Measurements from ENCODE around the gene CCDC97. TPM values are rescaled to one million over a fixed set of nuclear protein-coding genes. Genes with fewer than 3 reads are reported as not detected.

Gene CCDC97
- total and polyA plus RNA-seq, 8 donors, result 25.3 to 36.9 (median 31.9) TPM

GRCh38 chr19:41311072-41311471, 1.1 kb downstream of the CCDC97 start:
- H3K36me3 ChIP-seq, result peaks cover 0 to 59% of the 10 kb centered on the region in 2 donors

GRCh38 chr19:41311613-41312012, 1.6 kb downstream of the CCDC97 start:
- peaks cover 0 to 59% of the 10 kb centered on the region in 2 donors for H3K36me3 ChIP-seq
- no peak for ATAC-seq

More at GRCh38 chr19:41311072-41311471, 1.1 kb downstream of the CCDC97 start:
- intact Hi-C loops (cut with DNase I), result no loop called here
- Histone ChIP-seq H3K27me3 (no peaks in the 10 kb centered on the region), H3K9me3 (no peaks in the 10 kb centered on the region), H3K4me1 (peaks cover 28 to 68% of the 10 kb centered on the region in 2 donors), H3K4me3 (peak overlapping the region; percentile 63 to 85), H3K27ac (peak overlapping the region; percentile 96 to 98)
- TF ChIP-seq, protein P1, sequence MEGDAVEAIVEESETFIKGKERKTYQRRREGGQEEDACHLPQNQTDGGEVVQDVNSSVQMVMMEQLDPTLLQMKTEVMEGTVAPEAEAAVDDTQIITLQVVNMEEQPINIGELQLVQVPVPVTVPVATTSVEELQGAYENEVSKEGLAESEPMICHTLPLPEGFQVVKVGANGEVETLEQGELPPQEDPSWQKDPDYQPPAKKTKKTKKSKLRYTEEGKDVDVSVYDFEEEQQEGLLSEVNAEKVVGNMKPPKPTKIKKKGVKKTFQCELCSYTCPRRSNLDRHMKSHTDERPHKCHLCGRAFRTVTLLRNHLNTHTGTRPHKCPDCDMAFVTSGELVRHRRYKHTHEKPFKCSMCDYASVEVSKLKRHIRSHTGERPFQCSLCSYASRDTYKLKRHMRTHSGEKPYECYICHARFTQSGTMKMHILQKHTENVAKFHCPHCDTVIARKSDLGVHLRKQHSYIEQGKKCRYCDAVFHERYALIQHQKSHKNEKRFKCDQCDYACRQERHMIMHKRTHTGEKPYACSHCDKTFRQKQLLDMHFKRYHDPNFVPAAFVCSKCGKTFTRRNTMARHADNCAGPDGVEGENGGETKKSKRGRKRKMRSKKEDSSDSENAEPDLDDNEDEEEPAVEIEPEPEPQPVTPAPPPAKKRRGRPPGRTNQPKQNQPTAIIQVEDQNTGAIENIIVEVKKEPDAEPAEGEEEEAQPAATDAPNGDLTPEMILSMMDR (IDR thresholded peaks at IDR 0.05), result no peak
- no peak for ATAC-seq
- DNase-seq, result peak in 1 of 4 donors; percentile 27

GRCh38 chr19:41316306-41316920, 6.4 kb downstream of the CCDC97 start:
- Histone ChIP-seq H3K27ac (no peak overlapping the region), H3K27me3 (no peaks in the 10 kb centered on the region), H3K36me3 (peaks cover 0 to 94% of the 10 kb centered on the region in 2 donors), H3K4me3 (no peak overlapping the region), H3K4me1 (peaks cover 2 to 30% of the 10 kb centered on the region in 2 donors), H3K9me3 (no peaks in the 10 kb centered on the region)
- peak in 1 of 4 donors; percentile 65 for DNase-seq
- TF ChIP-seq, protein P1 (IDR thresholded peaks at IDR 0.05), result no peak
- ATAC-seq, result no peak
- intact Hi-C loops (cut with DNase I), result no loop called here

More at GRCh38 chr19:41311613-41312012, 1.6 kb downstream of the CCDC97 start:
- H3K4me1 ChIP-seq, result peaks cover 28 to 63% of the 10 kb centered on the region in 2 donors
- H3K27ac ChIP-seq, result no peak overlapping the region
- H3K4me3 ChIP-seq, result peak overlapping the region in 1 of 2 donors; percentile 85
- H3K27me3 ChIP-seq, result no peaks in the 10 kb centered on the region
- TF ChIP-seq, protein P1 (IDR thresholded peaks at IDR 0.05), result no peak
- intact Hi-C loops (cut with DNase I), result no loop called here
- no peaks in the 10 kb centered on the region for H3K9me3 ChIP-seq
- DNase-seq, result peak in 1 of 4 donors; percentile 18

DNA sequence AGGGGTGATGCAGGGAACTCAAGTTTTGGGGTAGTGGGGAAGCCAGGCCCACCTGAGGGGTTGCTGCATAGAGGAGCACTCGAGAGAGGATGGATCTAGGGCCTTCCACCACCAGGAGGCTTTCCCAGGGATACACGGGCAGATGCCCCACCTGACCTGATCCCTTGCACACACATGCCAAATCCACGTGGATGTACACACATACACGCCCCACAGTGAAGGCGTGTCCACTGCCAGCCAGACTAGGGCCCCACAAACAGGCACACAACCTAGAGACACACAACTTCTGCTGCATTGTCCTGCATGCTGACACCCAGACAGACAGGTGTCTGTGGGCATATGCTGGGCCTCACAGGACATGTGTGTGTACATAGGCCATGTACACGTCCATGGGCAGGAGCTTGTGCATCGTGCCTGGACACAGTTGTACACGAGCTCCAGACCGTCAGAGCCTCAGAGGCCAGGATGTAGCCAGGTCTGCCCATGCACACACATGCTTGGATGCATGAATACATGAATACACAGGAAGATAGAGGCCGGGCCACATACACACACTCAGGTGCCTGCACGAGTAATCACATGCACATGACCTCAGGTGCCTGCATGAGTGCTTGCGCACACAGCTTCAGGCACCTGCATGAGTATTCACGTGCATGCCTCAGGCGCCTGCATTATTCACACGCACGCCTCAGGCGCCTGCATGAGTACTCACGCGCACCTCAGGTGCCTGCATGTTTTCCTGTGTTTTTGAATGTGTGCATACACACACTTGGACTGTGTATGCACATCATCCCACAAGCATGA, 8.9 kb downstream of the CCDC97 start:
- DNase-seq, result peak in 1 of 4 donors; percentile 38
- Histone ChIP-seq H3K9me3 (no peaks in the 10 kb centered on the region), H3K4me3 (no peak overlapping the region), H3K36me3 (peaks cover 0 to 86% of the 10 kb centered on the region in 2 donors), H3K27ac (no peak overlapping the region), H3K27me3 (no peaks in the 10 kb centered on the region), H3K4me1 (peaks cover 14 to 31% of the 10 kb centered on the region in 2 donors)
- intact Hi-C loops (cut with DNase I), result no loop called here
- TF ChIP-seq, protein P1 (IDR thresholded peaks at IDR 0.05), result no peak
- no peak for ATAC-seq

All from left lung (tissue), 10 donors.